HepG2 (cell line): Measurements from ENCODE around the gene ADAMTS14. TPM values are rescaled to one million over a fixed set of nuclear protein-coding genes. Genes with fewer than 3 reads are reported as not detected.

Experiments used
- ATAC-seq: fragments of 200-7000 bp; cut with Tn5 transposase; 3 replicates; pipeline ENCODE4 v1.9.1; 2020; ENCODE audit warnings: mild to moderate bottlenecking, moderate library complexity
- BruUV-seq: library from RNA; stranded (reverse); fragments of 400-500 nt; replicated peaks from 2 replicates; lab custom pipeline; 2021; lab: Mats Ljungman, UMichigan
- CTCF ChIA-PET: fragments of 300-600 bp; formaldehyde crosslinking; extraction: SDS; loops from one replicate; lab custom pipeline; 2021; ENCODE audit warnings: low total read pairs, inconsistent platforms, low intra/inter-chr PET ratio; lab: Yijun Ruan, JAX
- POLR2A ChIA-PET: fragments of 350-600 bp; sonication (Branson Sonifier 250); formaldehyde crosslinking; loops from one replicate; lab custom pipeline; 2020; ENCODE audit warnings: antibody characterized with exemption, inconsistent platforms; lab: Yijun Ruan, JAX
- DNase-seq: peaks from one replicate; pipeline ENCODE4 v3.0.0-alpha.2; 2015; ENCODE audit warnings: low spot score
- FAIRE-seq: peaks from 3 replicates; lab custom pipeline; 2011; peaks lifted over from hg19 to GRCh38; lab: Jason Lieb, UNC
- H2AFZ ChIP-seq: one replicate; pipeline ENCODE4 v1.6.1; 2011; ENCODE audit warnings: low read length, inconsistent platforms
- H3K27ac ChIP-seq: fragments of 300-600 bp; 3 replicates; pipeline ENCODE4 v1.8.0; 2011; ENCODE audit warnings: mixed run types, mild to moderate bottlenecking, mixed read lengths, low read length, inconsistent platforms; ENCODE audit not compliant: insufficient read depth; ENCODE audit errors: extremely low read length
- H3K27me3 ChIP-seq, 2 experiments: fragments of 200-600 bp in 1 of 2; 2 replicates in 1 of 2; 3 replicates in 1 of 2; pipeline versions ENCODE4 v1.6.0 to v1.8.0; 2011; ENCODE audit warnings: low read length in 2 of 2, mild to moderate bottlenecking in 2 of 2, moderate library complexity in 2 of 2, inconsistent platforms in 1 of 2; ENCODE audit not compliant: insufficient read depth in 2 of 2, control insufficient read depth in 1 of 2
- H3K36me3 ChIP-seq, 2 experiments: fragments of 200-600 bp in 1 of 2; replicated peaks in 1 of 2; 2 replicates in 1 of 2; 3 replicates in 1 of 2; pipeline versions ENCODE4 v1.5.1 to v1.8.0; 2011; ENCODE audit warnings: low read length in 2 of 2, inconsistent platforms in 1 of 2; ENCODE audit not compliant: insufficient read depth in 2 of 2, control insufficient read depth in 1 of 2
- H3K4me1 ChIP-seq: 2 replicates; pipeline ENCODE4 v1.5.1; 2012; ENCODE audit warnings: low read length, inconsistent platforms; ENCODE audit not compliant: insufficient read depth
- H3K4me2 ChIP-seq: 2 replicates; pipeline ENCODE4 v1.6.0; 2011; ENCODE audit warnings: low read depth, low read length, inconsistent platforms
- H3K4me3 ChIP-seq, 3 experiments: fragments of 200-600 bp in 1 of 3; sonication (generic), shearing (Covaris generic) in 1 of 3; replicated peaks in 1 of 3; 2 replicates each; pipeline ENCODE4 v1.5.1; 2011 to 2016; ENCODE audit warnings: low read length in 3 of 3, inconsistent platforms in 2 of 3, low read depth in 2 of 3, mild to moderate bottlenecking in 2 of 3, control low read depth in 1 of 3, mixed read lengths in 1 of 3; ENCODE audit not compliant: insufficient read depth in 1 of 3
- H3K79me2 ChIP-seq: one replicate; pipeline ENCODE4 v1.6.1; 2011; ENCODE audit warnings: low read length, inconsistent platforms; ENCODE audit not compliant: insufficient read depth
- H3K9ac ChIP-seq: 2 replicates; pipeline ENCODE4 v1.6.0; 2011; ENCODE audit warnings: mild to moderate bottlenecking, low read depth, low read length, inconsistent platforms; ENCODE audit not compliant: insufficient read depth
- H3K9me3 ChIP-seq: 2 replicates; pipeline ENCODE4 v1.5.1; 2012; ENCODE audit warnings: mild to moderate bottlenecking, low read length
- H4K20me1 ChIP-seq: 2 replicates; pipeline ENCODE4 v1.6.0; 2011; ENCODE audit warnings: inconsistent platforms, mild to moderate bottlenecking, low read length, moderate library complexity; ENCODE audit not compliant: insufficient read depth
- AGO2 ChIP-seq: fragments of 200-400 bp; formaldehyde crosslinking; optimal IDR thresholded peaks from 2 replicates; pipeline ENCODE3; 2017; ENCODE audit warnings: mild to moderate bottlenecking, low read depth, low read length, moderate library complexity
- DR1 ChIP-seq: sonication (generic); formaldehyde crosslinking; IDR thresholded peaks from 2 replicates; pipeline ENCODE4 v1.8.0; 2021; ENCODE audit warnings: mild to moderate bottlenecking, missing genetic modification reagents, inconsistent platforms
- HMG20B ChIP-seq: conservative IDR thresholded peaks from 2 replicates; pipeline ENCODE4 v1.6.1; 2016; ENCODE audit warnings: missing genetic modification reagents, missing compliant biosample characterization
- MEIS1 ChIP-seq: sonication (generic); formaldehyde crosslinking; IDR thresholded peaks from 2 replicates; pipeline ENCODE4 v1.9.0; 2021; ENCODE audit warnings: mild to moderate bottlenecking, missing genetic modification reagents, moderate library complexity, borderline replicate concordance
- MEIS2 ChIP-seq: sonication (generic); formaldehyde crosslinking; IDR thresholded peaks from 2 replicates; pipeline ENCODE4 v1.9.0; 2021; ENCODE audit warnings: mild to moderate bottlenecking, missing genetic modification reagents
- NFIB ChIP-seq: sonication (generic); formaldehyde crosslinking; IDR thresholded peaks from 2 replicates; pipeline ENCODE4 v1.9.0; 2021; ENCODE audit warnings: missing genetic modification reagents, mild to moderate bottlenecking, borderline replicate concordance
- PLRG1 ChIP-seq: fragments of 450-650 bp; conservative IDR thresholded peaks from 2 replicates; pipeline ENCODE4 v1.6.1; 2016
- SIN3B ChIP-seq: fragments of 150-350 bp; IDR thresholded peaks from 2 replicates; pipeline ENCODE4 v1.6.1; 2014; ENCODE audit warnings: low read length
- TBP ChIP-seq: sonication (generic); formaldehyde crosslinking; IDR thresholded peaks from 2 replicates; pipeline ENCODE4 v1.5.0; 2020; ENCODE audit warnings: missing genetic modification reagents
- ZNF672 ChIP-seq: sonication (generic); formaldehyde crosslinking; IDR thresholded peaks from 2 replicates; pipeline ENCODE4 v1.8.1; 2022; ENCODE audit warnings: missing genetic modification reagents
- ZNF720 ChIP-seq: sonication (generic); formaldehyde crosslinking; IDR thresholded peaks from 2 replicates; pipeline ENCODE4 v1.4.0; 2020; ENCODE audit warnings: missing genetic modification reagents
- ZZZ3 ChIP-seq: sonication (generic); formaldehyde crosslinking; IDR thresholded peaks from 2 replicates; pipeline ENCODE4 v1.4.0; 2020; ENCODE audit warnings: missing genetic modification reagents, mild to moderate bottlenecking, borderline replicate concordance
- WGBS: methylation state at CpG from one replicate; pipeline ENCODE4 v1.1.6; 2017; ENCODE audit warnings: low lambda C conversion rate; 5-methylcytosine and 5-hydroxymethylcytosine counted together
- in situ Hi-C: cut with HindIII; loops from 2 replicates; pipeline ENCODE4 v1.10.0; 2017; ENCODE audit warnings: low pct_unique_long_range_greater_than_20kb; ENCODE audit not compliant: extremely low pct_ligation_motif_present
- intact Hi-C: fragments of 100-400 bp; cut with micrococcal nuclease; formaldehyde crosslinking; loops from one replicate; pipeline ENCODE4 v1.10.0; 2022; ENCODE audit not compliant: unreplicated experiment
- polyA plus RNA-seq, 8 experiments: library from polyadenylated mRNA; depleted of rRNA in 3 of 8; stranded (reverse) in 7 of 8; unstranded in 1 of 8; fragments of >200 nt; fragmentation: Illumina TruSeq in 4 of 8; extraction: Trizol in 4 of 8; gene quantifications; 2 replicates each; pipeline versions ENCODE4 v1.2.1 to v1.2.3, GENCODE V29; 2011 to 2016; ENCODE audit warnings: low read depth in 4 of 8, missing spikeins in 1 of 8, mixed read lengths in 1 of 8; ENCODE audit not compliant: insufficient read depth in 1 of 8
- total RNA-seq, 5 experiments: library from RNA; depleted of rRNA; stranded (reverse); fragments of >200 nt; fragmentation: Illumina TruSeq; extraction: Trizol; gene quantifications; 2 replicates each; pipeline ENCODE4 v1.2.3, GENCODE V29; 2016; ENCODE audit warnings: low read depth in 1 of 5
- TF ChIP-seq, protein P1 (sequence below): sonication (generic); formaldehyde crosslinking; IDR thresholded peaks from 2 replicates; pipeline ENCODE4 v1.8.1; 2023; ENCODE audit warnings: mild to moderate bottlenecking, missing genetic modification reagents
- TF ChIP-seq, protein P2 (sequence below), 2 experiments: fragments of 450-650 bp in 1 of 2; sonication (generic) in 1 of 2; formaldehyde crosslinking; IDR thresholded peaks; 2 replicates each; pipeline versions ENCODE4 v1.5.0 to v1.8.0; 2020 to 2022; ENCODE audit warnings: mild to moderate bottlenecking in 1 of 2, missing genetic modification reagents in 1 of 2
- TF ChIP-seq, protein P3 (sequence below): sonication (generic); formaldehyde crosslinking; IDR thresholded peaks from 2 replicates; pipeline ENCODE4 v1.4.0; 2020; ENCODE audit warnings: missing genetic modification reagents
- TF ChIP-seq, protein P4 (sequence below): sonication (generic); formaldehyde crosslinking; IDR thresholded peaks from 2 replicates; pipeline ENCODE4 v1.4.0; 2020; ENCODE audit warnings: low read depth, missing genetic modification reagents

The ADAMTS14 gene
- total and polyA plus RNA-seq, 2 of the 13 experiments (the other 11 are each of a cell fraction or from before 2014, with no cell fraction given) = 0.04 to 0.07 TPM

DNA sequence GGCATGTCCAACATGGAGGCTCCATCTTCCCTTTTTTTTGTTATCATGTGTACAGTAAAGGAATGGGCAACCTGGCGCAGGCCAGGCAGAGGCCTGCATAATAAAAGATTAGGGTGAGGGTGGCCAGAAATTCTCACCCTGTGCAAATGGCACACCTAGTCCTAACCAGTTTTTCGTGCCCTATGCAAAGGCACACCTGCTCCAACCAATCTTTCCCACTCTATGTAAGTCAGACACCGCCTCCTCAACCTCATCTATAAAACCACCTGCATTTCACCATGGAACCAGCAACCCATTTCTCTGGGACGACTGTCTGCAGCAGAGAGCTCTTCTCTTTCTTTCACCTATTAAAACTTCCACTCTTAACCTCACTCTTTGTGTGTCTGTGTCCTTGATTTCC, 96.8 kb downstream of the ADAMTS14 start:
- Histone ChIP-seq H3K27me3 (peaks cover 1 to 26% of the 10 kb centered on the region in 2 experiments; a peak in 4 of 5 replicates), H3K4me2 (no peak overlapping the region), H3K27ac (no peak overlapping the region), H3K79me2 (no peaks in the 10 kb centered on the region), H2AFZ (no peak overlapping the region), H3K36me3 (no peaks in the 10 kb centered on the region), H3K4me3 (no peak overlapping the region), H3K9ac (no peak overlapping the region), H3K4me1 (no peaks in the 10 kb centered on the region), H3K9me3 (peaks cover 11% of the 10 kb centered on the region), H4K20me1 (no peaks in the 10 kb centered on the region)
- POLR2A ChIA-PET = no interaction called here
- intact Hi-C loops = no loop called here
- CTCF ChIA-PET = no interaction called here
- no peak for ATAC-seq
- BruUV-seq = no TSS peak
- in situ Hi-C loops = no loop called here
- DNase-seq = no peak
- no peak for FAIRE-seq
- 34% methylated on average over 4 of the region's 4 CpGs for WGBS
- TF ChIP-seq MEIS1 (CRISPR knock-in tag) (no peak), ZNF720 (CRISPR knock-in tag) (no peak), DR1 (CRISPR knock-in tag) (no peak), MEIS2 (CRISPR knock-in tag) (no peak), TBP (CRISPR knock-in tag) (no peak), SIN3B (no peak), HMG20B (CRISPR knock-in tag) (no peak), PLRG1 (no peak), NFIB (CRISPR knock-in tag) (no peak), ZNF672 (CRISPR knock-in tag) (no peak), AGO2 (no peak), ZZZ3 (no peak)
- TF ChIP-seq, protein P1, sequence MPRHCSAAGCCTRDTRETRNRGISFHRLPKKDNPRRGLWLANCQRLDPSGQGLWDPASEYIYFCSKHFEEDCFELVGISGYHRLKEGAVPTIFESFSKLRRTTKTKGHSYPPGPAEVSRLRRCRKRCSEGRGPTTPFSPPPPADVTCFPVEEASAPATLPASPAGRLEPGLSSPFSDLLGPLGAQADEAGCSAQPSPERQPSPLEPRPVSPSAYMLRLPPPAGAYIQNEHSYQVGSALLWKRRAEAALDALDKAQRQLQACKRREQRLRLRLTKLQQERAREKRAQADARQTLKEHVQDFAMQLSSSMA (CRISPR knock-in tag) = no peak
- TF ChIP-seq, protein P2, sequence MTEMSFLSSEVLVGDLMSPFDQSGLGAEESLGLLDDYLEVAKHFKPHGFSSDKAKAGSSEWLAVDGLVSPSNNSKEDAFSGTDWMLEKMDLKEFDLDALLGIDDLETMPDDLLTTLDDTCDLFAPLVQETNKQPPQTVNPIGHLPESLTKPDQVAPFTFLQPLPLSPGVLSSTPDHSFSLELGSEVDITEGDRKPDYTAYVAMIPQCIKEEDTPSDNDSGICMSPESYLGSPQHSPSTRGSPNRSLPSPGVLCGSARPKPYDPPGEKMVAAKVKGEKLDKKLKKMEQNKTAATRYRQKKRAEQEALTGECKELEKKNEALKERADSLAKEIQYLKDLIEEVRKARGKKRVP (CRISPR knock-in tag; IDR thresholded peaks at IDR 0.05) = no peak
- TF ChIP-seq, protein P3, sequence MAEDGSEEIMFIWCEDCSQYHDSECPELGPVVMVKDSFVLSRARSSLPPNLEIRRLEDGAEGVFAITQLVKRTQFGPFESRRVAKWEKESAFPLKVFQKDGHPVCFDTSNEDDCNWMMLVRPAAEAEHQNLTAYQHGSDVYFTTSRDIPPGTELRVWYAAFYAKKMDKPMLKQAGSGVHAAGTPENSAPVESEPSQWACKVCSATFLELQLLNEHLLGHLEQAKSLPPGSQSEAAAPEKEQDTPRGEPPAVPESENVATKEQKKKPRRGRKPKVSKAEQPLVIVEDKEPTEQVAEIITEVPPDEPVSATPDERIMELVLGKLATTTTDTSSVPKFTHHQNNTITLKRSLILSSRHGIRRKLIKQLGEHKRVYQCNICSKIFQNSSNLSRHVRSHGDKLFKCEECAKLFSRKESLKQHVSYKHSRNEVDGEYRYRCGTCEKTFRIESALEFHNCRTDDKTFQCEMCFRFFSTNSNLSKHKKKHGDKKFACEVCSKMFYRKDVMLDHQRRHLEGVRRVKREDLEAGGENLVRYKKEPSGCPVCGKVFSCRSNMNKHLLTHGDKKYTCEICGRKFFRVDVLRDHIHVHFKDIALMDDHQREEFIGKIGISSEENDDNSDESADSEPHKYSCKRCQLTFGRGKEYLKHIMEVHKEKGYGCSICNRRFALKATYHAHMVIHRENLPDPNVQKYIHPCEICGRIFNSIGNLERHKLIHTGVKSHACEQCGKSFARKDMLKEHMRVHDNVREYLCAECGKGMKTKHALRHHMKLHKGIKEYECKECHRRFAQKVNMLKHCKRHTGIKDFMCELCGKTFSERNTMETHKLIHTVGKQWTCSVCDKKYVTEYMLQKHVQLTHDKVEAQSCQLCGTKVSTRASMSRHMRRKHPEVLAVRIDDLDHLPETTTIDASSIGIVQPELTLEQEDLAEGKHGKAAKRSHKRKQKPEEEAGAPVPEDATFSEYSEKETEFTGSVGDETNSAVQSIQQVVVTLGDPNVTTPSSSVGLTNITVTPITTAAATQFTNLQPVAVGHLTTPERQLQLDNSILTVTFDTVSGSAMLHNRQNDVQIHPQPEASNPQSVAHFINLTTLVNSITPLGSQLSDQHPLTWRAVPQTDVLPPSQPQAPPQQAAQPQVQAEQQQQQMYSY (CRISPR knock-in tag) = no peak
- TF ChIP-seq, protein P4, sequence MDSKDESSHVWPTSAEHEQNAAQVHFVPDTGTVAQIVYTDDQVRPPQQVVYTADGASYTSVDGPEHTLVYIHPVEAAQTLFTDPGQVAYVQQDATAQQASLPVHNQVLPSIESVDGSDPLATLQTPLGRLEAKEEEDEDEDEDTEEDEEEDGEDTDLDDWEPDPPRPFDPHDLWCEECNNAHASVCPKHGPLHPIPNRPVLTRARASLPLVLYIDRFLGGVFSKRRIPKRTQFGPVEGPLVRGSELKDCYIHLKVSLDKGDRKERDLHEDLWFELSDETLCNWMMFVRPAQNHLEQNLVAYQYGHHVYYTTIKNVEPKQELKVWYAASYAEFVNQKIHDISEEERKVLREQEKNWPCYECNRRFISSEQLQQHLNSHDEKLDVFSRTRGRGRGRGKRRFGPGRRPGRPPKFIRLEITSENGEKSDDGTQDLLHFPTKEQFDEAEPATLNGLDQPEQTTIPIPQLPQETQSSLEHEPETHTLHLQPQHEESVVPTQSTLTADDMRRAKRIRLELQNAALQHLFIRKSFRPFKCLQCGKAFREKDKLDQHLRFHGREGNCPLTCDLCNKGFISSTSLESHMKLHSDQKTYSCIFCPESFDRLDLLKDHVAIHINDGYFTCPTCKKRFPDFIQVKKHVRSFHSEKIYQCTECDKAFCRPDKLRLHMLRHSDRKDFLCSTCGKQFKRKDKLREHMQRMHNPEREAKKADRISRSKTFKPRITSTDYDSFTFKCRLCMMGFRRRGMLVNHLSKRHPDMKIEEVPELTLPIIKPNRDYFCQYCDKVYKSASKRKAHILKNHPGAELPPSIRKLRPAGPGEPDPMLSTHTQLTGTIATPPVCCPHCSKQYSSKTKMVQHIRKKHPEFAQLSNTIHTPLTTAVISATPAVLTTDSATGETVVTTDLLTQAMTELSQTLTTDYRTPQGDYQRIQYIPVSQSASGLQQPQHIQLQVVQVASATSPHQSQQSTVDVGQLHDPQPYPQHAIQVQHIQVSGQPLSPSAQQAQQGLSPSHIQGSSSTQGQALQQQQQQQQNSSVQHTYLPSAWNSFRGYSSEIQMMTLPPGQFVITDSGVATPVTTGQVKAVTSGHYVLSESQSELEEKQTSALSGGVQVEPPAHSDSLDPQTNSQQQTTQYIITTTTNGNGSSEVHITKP = no peak
